GM19455 (cell line): ENCODE measurements around the gene LAMA1.
"Not testable (repeated sequence)": the region's sequence is repeated elsewhere in the genome, so short reads cannot be mapped to it uniquely, and the experiment has no call there.

ENCODE experiments used
- ATAC-seq: cut with Tn5 transposase; IDR thresholded peaks from one replicate; pipeline ENCODE4 v1.9.1; 2021; ENCODE audit not compliant: unreplicated experiment

The LAMA1 gene

GRCh38 chr18:6949800-6950586 lies 167.6 kb downstream of the LAMA1 start:
- no peak for ATAC-seq

- no peak for ATAC-seq
Observed at GRCh38 chr18:6948281-6949055, 169.1 kb downstream of the LAMA1 start.

GRCh38 chr18:6947338-6948030 lies 170.1 kb downstream of the LAMA1 start:
- ATAC-seq = no peak

GRCh38 chr18:6943143-6943542 lies 174.5 kb downstream of the LAMA1 start:
- no peak for ATAC-seq

DNA sequence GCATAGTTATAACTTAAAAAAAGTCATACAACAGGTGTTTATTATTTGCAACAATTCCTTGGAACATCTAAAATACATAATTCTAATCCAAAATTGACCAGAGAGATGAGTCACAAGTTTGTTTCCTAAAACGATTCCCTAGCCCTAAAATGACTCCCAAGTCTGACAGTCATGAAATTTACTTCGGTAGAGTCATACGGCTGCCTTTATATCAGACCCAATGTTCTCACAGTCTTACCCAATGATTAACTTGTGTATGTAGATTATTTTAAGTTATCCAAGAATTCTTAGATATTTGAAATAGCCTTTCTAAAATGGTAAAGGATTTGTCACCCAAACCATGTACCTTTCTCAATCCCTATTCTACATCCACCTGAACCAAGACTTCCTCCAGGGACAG lies 174.9 kb downstream of the LAMA1 start:
- no peak for ATAC-seq

DNA sequence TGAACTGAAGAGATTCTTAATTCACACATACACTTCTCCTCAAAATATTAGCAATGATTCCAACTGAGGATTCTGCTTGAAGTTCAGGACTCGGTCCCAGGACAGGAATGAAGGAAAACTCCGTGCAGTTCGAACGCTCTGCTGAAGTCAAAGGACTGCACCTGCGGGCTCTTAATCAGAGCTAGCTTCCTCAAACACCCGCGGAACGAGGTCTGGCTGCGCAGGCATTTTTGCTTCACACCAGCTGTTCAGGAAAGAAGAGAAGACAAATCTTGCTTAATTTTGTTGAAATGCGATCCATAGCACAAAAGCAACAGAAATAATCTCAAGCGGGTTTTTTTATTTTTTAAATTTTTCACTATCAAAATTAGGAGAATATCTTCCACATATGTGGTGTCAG lies 175.6 kb downstream of the LAMA1 start:
- ATAC-seq = no peak

GRCh38 chr18:6940451-6940850 lies 177.1 kb downstream of the LAMA1 start:
- ATAC-seq = no peak

- ATAC-seq = no peak
Observed at GRCh38 chr18:6939972-6940371, 177.6 kb downstream of the LAMA1 start.

GRCh38 chr18:6938403-6938802 lies 179.2 kb downstream of the LAMA1 start:
- not testable (repeated sequence) for ATAC-seq

GRCh38 chr18:6938003-6938402 lies 179.6 kb downstream of the LAMA1 start:
- no peak for ATAC-seq

DNA sequence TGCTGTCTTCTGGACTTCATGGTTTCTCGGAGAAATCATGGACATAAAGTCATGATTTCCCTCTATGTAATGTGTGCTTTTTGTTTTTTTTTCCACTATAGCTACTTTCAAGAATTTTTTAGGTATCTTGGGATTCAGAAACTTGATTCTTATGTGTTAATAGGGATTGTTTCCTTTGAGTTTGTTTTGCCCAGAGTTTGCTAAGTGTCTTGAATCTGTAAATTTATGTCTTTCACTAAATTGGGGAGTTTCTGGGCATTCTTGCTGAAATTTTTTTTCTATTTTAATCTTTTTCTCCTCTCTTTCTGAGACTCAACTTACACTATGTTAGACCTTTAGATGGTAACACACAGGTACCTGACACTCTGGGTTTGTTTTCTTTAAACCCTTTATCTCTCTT lies 182.7 kb downstream of the LAMA1 start:
- ATAC-seq = no peak

DNA sequence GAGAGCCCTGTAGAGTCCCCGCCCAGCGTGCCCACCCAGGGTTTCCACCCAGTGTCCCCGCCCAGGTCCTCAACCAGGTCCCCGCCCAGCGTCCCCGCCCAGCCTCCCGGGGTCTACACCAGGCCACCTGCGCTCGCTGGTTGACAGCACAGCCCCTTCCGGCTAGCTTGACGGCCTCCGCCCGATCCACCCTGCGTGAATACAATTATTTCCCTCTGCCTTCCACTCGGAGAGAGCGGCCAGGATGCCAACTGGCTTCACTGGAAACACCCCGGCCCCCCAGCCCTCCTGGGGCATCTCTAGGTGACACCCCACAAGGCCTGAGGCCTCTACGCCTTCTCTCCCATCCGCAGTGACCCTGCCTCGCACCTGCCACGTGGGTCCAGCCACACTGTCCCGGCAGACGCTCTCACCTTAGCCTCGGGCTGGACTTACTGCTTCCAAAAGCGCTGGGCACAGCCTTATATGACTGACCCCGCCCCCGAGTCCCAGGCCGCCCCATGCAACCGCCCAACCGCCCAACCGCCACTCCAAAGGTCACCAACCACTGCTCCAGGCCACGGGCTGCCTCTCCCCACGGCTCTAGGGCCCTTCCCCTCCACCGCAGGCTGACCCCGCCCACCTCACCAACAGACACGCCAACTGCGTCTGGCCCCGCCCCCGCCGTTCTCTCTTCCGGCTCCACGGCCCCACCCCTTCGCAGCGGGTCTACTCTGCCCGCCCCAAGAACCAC lies 188.1 kb downstream of the LAMA1 start:
- ATAC-seq = no peak

DNA sequence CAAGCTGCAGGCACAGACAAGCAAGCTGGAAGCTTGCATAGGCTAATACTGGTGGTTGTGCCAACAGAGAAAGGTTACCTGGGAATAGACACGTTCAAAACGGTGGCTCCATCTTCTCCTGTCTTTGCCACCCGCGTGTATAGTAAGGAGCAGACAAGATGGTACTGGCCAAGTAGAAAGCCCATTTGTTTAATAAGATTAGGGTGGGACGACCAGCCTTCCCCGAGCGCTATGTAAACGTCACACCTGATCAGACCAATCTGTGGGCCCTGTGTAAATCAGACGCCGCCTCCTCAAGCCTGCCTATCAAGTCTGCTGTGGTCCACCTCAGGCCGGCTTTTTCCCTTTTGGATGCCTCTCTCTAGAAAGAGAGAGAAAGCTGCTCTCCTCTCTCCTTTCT lies 189.2 kb downstream of the LAMA1 start:
- no peak for ATAC-seq

DNA sequence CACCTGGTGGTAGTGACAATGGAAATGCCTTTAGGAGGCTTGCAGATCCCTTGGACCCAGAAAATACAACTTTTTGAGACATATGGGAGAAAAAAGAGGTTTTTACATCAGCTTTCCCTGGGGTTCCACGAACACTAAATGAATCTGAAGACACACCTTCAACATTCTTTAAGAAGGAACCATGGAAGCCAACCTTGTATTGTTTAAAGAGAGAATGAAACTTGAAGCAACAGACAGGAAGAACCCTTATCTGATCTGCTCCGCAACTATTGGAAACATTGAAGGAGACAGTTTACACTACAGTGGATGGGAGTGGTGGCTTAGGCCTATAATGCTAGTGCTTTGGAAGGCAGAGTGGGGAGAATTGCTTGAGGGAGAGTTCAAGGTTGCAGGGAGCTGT lies 190.4 kb downstream of the LAMA1 start:
- no peak for ATAC-seq

- no peak for ATAC-seq
Observed at GRCh38 chr18:6923220-6923619, 194.4 kb downstream of the LAMA1 start.

DNA sequence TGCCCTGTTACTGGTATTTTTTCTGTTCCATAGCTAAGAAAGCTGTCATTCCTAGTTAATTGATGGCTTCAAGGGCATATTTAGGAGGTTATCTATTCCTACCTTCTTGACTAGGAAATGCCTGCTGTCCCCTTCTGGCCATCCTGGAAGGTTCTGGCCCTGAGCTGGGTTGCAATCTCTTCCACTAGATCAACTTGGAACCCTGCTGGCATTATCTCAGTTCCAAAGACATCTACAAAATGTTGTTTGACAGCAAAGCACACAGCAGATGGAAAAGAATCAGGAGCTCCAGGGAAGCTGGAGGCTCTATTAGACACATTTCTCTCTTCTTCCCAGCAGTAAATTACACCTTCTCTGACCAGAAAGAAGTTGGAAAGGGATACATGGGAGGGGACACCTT lies 196.0 kb downstream of the LAMA1 start:
- no peak for ATAC-seq

- no peak for ATAC-seq
Observed at GRCh38 chr18:6920099-6920955, 197.3 kb downstream of the LAMA1 start.

DNA sequence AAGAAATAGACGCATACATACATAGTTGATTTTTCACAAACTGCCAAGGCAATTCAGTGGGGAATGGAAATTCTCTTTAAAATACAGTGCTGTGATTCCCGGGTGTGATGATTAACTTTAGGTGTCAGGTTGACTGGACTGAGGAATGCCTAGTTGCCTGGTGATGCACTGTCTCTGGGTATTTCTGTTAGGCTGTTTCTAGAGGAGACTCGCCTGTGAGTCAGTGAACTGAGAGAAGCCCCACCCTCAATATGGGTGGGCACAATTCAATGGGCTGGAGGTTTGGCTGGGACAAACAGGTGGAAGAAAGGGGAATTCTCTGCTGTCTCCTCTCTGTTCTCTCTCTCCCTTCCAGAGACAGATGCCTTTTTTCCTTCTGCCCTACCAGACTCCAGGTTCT lies 200.5 kb downstream of the LAMA1 start:
- ATAC-seq = no peak

GRCh38 chr18:6901286-6901926 lies 216.2 kb downstream of the LAMA1 start:
- no peak for ATAC-seq

DNA sequence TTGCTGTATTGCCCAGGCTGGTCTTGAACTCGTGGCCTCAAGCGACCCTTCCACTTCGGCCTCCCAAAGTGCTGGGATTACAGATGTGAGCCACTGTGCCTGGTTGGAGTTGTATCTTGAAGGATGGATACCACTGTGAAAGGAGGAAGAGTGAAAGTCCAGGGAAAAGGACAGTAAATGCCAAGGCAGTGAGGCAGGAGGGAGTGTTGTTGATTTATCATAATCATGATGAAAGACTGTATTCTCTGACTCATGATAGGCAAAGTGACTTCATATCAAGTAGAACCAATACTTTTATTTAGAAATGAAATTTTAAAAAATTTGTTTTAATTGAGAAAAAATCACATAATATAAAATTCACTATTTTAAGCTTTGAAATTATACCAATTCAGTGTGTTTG lies 225.8 kb downstream of the LAMA1 start:
- ATAC-seq = no peak
